GM18951 (cell line): Measurements from ENCODE around the gene NFYC.

ENCODE experiments used
- POLR2A ChIP-seq: IDR thresholded peaks from 4 replicates; pipeline ENCODE4 v1.6.1; 2011; ENCODE audit warnings: mild to moderate bottlenecking; ENCODE audit not compliant: insufficient read length, insufficient read depth; ENCODE audit errors: extremely low read depth
- in situ Hi-C: fragments of 300-500 bp; cut with MboI; formaldehyde crosslinking; loops from one replicate; pipeline ENCODE4 v1.12.0; 2022; ENCODE audit warnings: low sequenced_read_pairs, mixed read lengths, inconsistent platforms; ENCODE audit not compliant: unreplicated experiment

Gene NFYC

GRCh38 chr1:40658751-40659648 lies 32.5 kb upstream of the NFYC start:
- in situ Hi-C loops = no loop called here
- TF ChIP-seq POLR2A = no peak

- in situ Hi-C loops = no loop called here
Observed at GRCh38 chr1:40659649-40659947, 31.9 kb upstream of the NFYC start.

GRCh38 chr1:40661678-40662077 lies 29.8 kb upstream of the NFYC start:
- in situ Hi-C loops = no loop called here
- no peak for TF ChIP-seq POLR2A

More at GRCh38 chr1:40659649-40659947, 31.9 kb upstream of the NFYC start:
- TF ChIP-seq POLR2A = no peak

GRCh38 chr1:40662151-40662550 lies 29.4 kb upstream of the NFYC start:
- in situ Hi-C loops = no loop called here
- TF ChIP-seq POLR2A = no peak

GRCh38 chr1:40662864-40663263 lies 28.6 kb upstream of the NFYC start:
- no peak for TF ChIP-seq POLR2A
- in situ Hi-C loops = no loop called here

- no peak for TF ChIP-seq POLR2A
- in situ Hi-C loops = no loop called here
Observed at GRCh38 chr1:40663324-40664166, 28.0 kb upstream of the NFYC start.

- in situ Hi-C loops = no loop called here
- no peak for TF ChIP-seq POLR2A
Observed at GRCh38 chr1:40664167-40664537, 27.4 kb upstream of the NFYC start.

GRCh38 chr1:40664791-40665190 lies 26.7 kb upstream of the NFYC start:
- TF ChIP-seq POLR2A = no peak
- in situ Hi-C loops = no loop called here

GRCh38 chr1:40665335-40666171 lies 26.0 kb upstream of the NFYC start, which contains the start of gene RIMS3:
Gene RIMS3 (minus strand): TSS chr1:40665682. CDS start chr1:40641925, 23,757 bp downstream.
- peak; percentile 24 for TF ChIP-seq POLR2A
- in situ Hi-C loops = no loop called here

- TF ChIP-seq POLR2A = peak; percentile 42
- in situ Hi-C loops = no loop called here
Observed at GRCh38 chr1:40668769-40669525, 22.6 kb upstream of the NFYC start.

GRCh38 chr1:40673452-40673851 lies 18.1 kb upstream of the NFYC start:
- in situ Hi-C loops = no loop called here

GRCh38 chr1:40676501-40676900 lies 15.0 kb upstream of the NFYC start:
- no peak for TF ChIP-seq POLR2A
- in situ Hi-C loops = no loop called here

More at GRCh38 chr1:40673452-40673851, 18.1 kb upstream of the NFYC start:
- TF ChIP-seq POLR2A = no peak

GRCh38 chr1:40679165-40679953 lies 12.1 kb upstream of the NFYC start:
- no peak for TF ChIP-seq POLR2A

More at GRCh38 chr1:40679165-40679953, 12.1 kb upstream of the NFYC start:
- in situ Hi-C loops = no loop called here
